K562 (cell line): Measurements from ENCODE around the gene SLC35G6. TPM values are rescaled to one million over a fixed set of nuclear protein-coding genes. Genes with fewer than 3 reads are reported as not detected.

ENCODE experiments used
- ATAC-seq: fragments of 200-7000 bp; cut with Tn5 transposase; 3 replicates; pipeline ENCODE4 v1.9.1; 2020; ENCODE audit warnings: moderate library complexity
- BruUV-seq: library from RNA; stranded (reverse); fragments of 400-500 nt; replicated peaks from 2 replicates; lab custom pipeline; 2021; lab: Mats Ljungman, UMichigan
- CTCF ChIA-PET: fragments of 300-600 bp; formaldehyde crosslinking; extraction: SDS; loops from one replicate; lab custom pipeline; 2021; ENCODE audit warnings: low intra/inter-chr PET ratio; lab: Yijun Ruan, JAX
- POLR2A ChIA-PET: fragments of 300-600, 350-650 bp; sonication (Branson Sonifier 250); formaldehyde crosslinking; extraction: SDS; loops from one replicate; lab custom pipeline; 2021; ENCODE audit warnings: antibody characterized with exemption, inconsistent platforms; lab: Yijun Ruan, JAX
- DNase-seq, 4 experiments: peaks; one replicate each; pipeline versions ENCODE4 v3.0.0 to v3.0.0-alpha.2; 2011 to 2018; ENCODE audit warnings: low spot score in 3 of 4, mixed read lengths in 3 of 4; ENCODE audit errors: extremely low read depth in 1 of 4
- FAIRE-seq: peaks from 2 replicates; lab custom pipeline; 2011; peaks lifted over from hg19 to GRCh38; lab: Jason Lieb, UNC
- H2AFZ ChIP-seq: 2 replicates; pipeline ENCODE4 v1.6.0; 2011; ENCODE audit warnings: low read depth, low read length, control low read depth, inconsistent platforms
- H3K27ac ChIP-seq: fragments of 200-600 bp; 3 replicates; pipeline ENCODE4 v1.8.0; 2011; ENCODE audit warnings: low read depth, mild to moderate bottlenecking, control low read depth, inconsistent platforms, low read length, moderate library complexity, mixed read lengths; ENCODE audit errors: extremely low read depth
- H3K27me3 ChIP-seq, 2 experiments: fragments of 300-600 bp in 1 of 2; 2 replicates in 1 of 2; 3 replicates in 1 of 2; pipeline versions ENCODE4 v1.6.0 to v1.8.0; 2011; ENCODE audit warnings: inconsistent platforms in 2 of 2, low read length in 2 of 2, mild to moderate bottlenecking in 1 of 2, mixed read lengths in 1 of 2, moderate library complexity in 1 of 2; ENCODE audit not compliant: control insufficient read depth in 2 of 2, insufficient read depth in 2 of 2
- H3K36me3 ChIP-seq: fragments of 300-600 bp; 3 replicates; pipeline ENCODE4 v1.8.0; 2011; ENCODE audit warnings: mild to moderate bottlenecking, low read length, inconsistent platforms; ENCODE audit not compliant: control insufficient read depth, insufficient read depth
- H3K4me1 ChIP-seq, 2 experiments: fragments of 200-600 bp in 1 of 2; replicated peaks in 1 of 2; 2 replicates in 1 of 2; 3 replicates in 1 of 2; pipeline versions ENCODE4 v1.5.1 to v1.8.0; 2011; ENCODE audit warnings: inconsistent platforms in 2 of 2, low read length in 2 of 2, mild to moderate bottlenecking in 1 of 2, mixed read lengths in 1 of 2, moderate library complexity in 1 of 2; ENCODE audit not compliant: control insufficient read depth in 2 of 2, insufficient read depth in 2 of 2
- H3K4me2 ChIP-seq: 2 replicates; pipeline ENCODE4 v1.6.1; 2011; ENCODE audit warnings: low read length, control low read depth, inconsistent platforms, mixed read lengths; ENCODE audit not compliant: insufficient read depth
- H3K4me3 ChIP-seq: fragments of 200-600 bp; sonication (generic), shearing (Covaris generic); 2 replicates; pipeline ENCODE4 v1.5.1; 2016; ENCODE audit warnings: control low read depth, inconsistent platforms
- H3K79me2 ChIP-seq: fragments of 200-600 bp; 3 replicates; pipeline ENCODE4 v1.8.0; 2011; ENCODE audit warnings: low read length, inconsistent platforms; ENCODE audit not compliant: control insufficient read depth, insufficient read depth
- H3K9ac ChIP-seq, 2 experiments: 2 replicates each; pipeline versions ENCODE4 v1.6.0 to v1.6.1; 2011; ENCODE audit warnings: low read depth in 2 of 2, low read length in 2 of 2, control low read depth in 1 of 2, inconsistent platforms in 1 of 2, mild to moderate bottlenecking in 1 of 2, mixed read lengths in 1 of 2; ENCODE audit not compliant: insufficient read depth in 1 of 2
- H3K9me1 ChIP-seq: one replicate; pipeline ENCODE4 v1.6.0; 2011; ENCODE audit warnings: inconsistent platforms, mild to moderate bottlenecking, low read length, moderate library complexity; ENCODE audit not compliant: control insufficient read depth, insufficient read depth
- H3K9me3 ChIP-seq: replicated peaks from 2 replicates; pipeline ENCODE4 v1.5.1; 2011; ENCODE audit warnings: low read depth, low read length, inconsistent platforms; ENCODE audit not compliant: control insufficient read depth, insufficient read depth
- H4K20me1 ChIP-seq: replicated peaks from 2 replicates; pipeline ENCODE4 v1.6.1; 2011; ENCODE audit warnings: low read length, inconsistent platforms, mixed read lengths; ENCODE audit not compliant: control insufficient read depth, insufficient read depth
- ETS2 ChIP-seq: IDR thresholded peaks from 2 replicates; pipeline ENCODE4 v1.6.1; 2016; ENCODE audit warnings: borderline replicate concordance, missing genetic modification characterization, mild to moderate bottlenecking, moderate library complexity, missing compliant biosample characterization; ENCODE audit not compliant: poor library complexity, severe bottlenecking
- FOS ChIP-seq: IDR thresholded peaks from 3 replicates; pipeline ENCODE4 v1.6.1; 2011; ENCODE audit not compliant: insufficient read length; ENCODE audit errors: extremely low read depth
- FOXJ2 ChIP-seq: fragments of 200-800 bp; sonication (Bioruptor generic); IDR thresholded peaks from 2 replicates; pipeline ENCODE4 v1.6.1; 2016; ENCODE audit warnings: missing genetic modification characterization, missing compliant biosample characterization
- HNRNPH1 ChIP-seq: fragments of 200-400 bp; formaldehyde crosslinking; optimal IDR thresholded peaks from 2 replicates; pipeline ENCODE3; 2017; ENCODE audit warnings: low read depth, mild to moderate bottlenecking, low read length, moderate library complexity
- HOXB6 ChIP-seq: fragments of 250-450 bp; sonication (Bioruptor Pico); IDR thresholded peaks from 2 replicates; pipeline ENCODE4 v1.5.1; 2022; ENCODE audit warnings: mild to moderate bottlenecking, borderline replicate concordance
- L3MBTL2 ChIP-seq: fragments of 450-650 bp; IDR thresholded peaks from 2 replicates; pipeline ENCODE4 v1.6.1; 2016; ENCODE audit warnings: mild to moderate bottlenecking, moderate library complexity
- POLR2G ChIP-seq: fragments of 200-400 bp; formaldehyde crosslinking; IDR thresholded peaks from 2 replicates; pipeline ENCODE4 v1.6.1; 2017; ENCODE audit warnings: low read depth, mild to moderate bottlenecking, antibody characterized with exemption, low read length, moderate library complexity
- PPARD ChIP-seq: fragments of 250-450 bp; sonication (Bioruptor Pico); IDR thresholded peaks from 2 replicates; pipeline ENCODE4 v1.8.0; 2022; ENCODE audit warnings: inconsistent platforms, mild to moderate bottlenecking, moderate library complexity
- SREBF2 ChIP-seq: sonication (generic); formaldehyde crosslinking; IDR thresholded peaks from 2 replicates; pipeline ENCODE4 v1.4.0; 2020; ENCODE audit warnings: mild to moderate bottlenecking, missing genetic modification reagents
- SRF ChIP-seq, 2 experiments: fragments of 250-450, 450-650 bp in 1 of 2; sonication (Bioruptor Pico) in 1 of 2; sonication (generic) in 1 of 2; formaldehyde crosslinking; IDR thresholded peaks; 2 replicates each; pipeline versions ENCODE4 v1.5.0 to v1.5.1; 2020 to 2022; ENCODE audit warnings: mild to moderate bottlenecking in 1 of 2, missing genetic modification reagents in 1 of 2
- TCF7 ChIP-seq: sonication (generic); IDR thresholded peaks from 2 replicates; pipeline ENCODE4 v1.6.1; 2016; ENCODE audit warnings: antibody characterized with exemption, borderline replicate concordance
- TSC22D4 ChIP-seq: fragments of 450-650 bp; IDR thresholded peaks from 2 replicates; pipeline ENCODE4 v1.6.1; 2016; ENCODE audit warnings: missing genetic modification characterization, missing biosample characterization, control low read depth
- ZNF197 ChIP-seq: fragments of 200-800 bp; sonication (Bioruptor generic); IDR thresholded peaks from 2 replicates; pipeline ENCODE4 v1.6.1; 2016; ENCODE audit warnings: low read depth, missing genetic modification characterization, missing compliant biosample characterization
- ZNF354B ChIP-seq: fragments of 250-450 bp; sonication (Bioruptor Pico); IDR thresholded peaks from 2 replicates; pipeline ENCODE4 v1.4.0; 2020
- ZNF695 ChIP-seq: fragments of 450-650 bp; formaldehyde crosslinking; IDR thresholded peaks from 2 replicates; pipeline ENCODE4 v1.4.0; 2020; ENCODE audit warnings: mild to moderate bottlenecking, moderate library complexity
- ZNF764 ChIP-seq: fragments of 250-450 bp; sonication (Bioruptor Pico); IDR thresholded peaks from 2 replicates; pipeline ENCODE4 v1.4.0; 2020; ENCODE audit warnings: low read depth, mild to moderate bottlenecking, moderate library complexity
- WGBS: fragments of 100-300 bp; shearing (Covaris generic); methylation state at CpG from one replicate; pipeline ENCODE4 v1.1.6; 2016; ENCODE audit warnings: low coverage, mixed read lengths; ENCODE audit not compliant: insufficient coverage; ENCODE audit errors: missing lambda C conversion rate; 5-methylcytosine and 5-hydroxymethylcytosine counted together
- in situ Hi-C: fragments of 300-500 bp; cut with MboI; formaldehyde crosslinking; loops from 4 replicates; pipeline ENCODE4 v1.15.0; 2018; ENCODE audit warnings: inconsistent platforms, mixed read lengths
- intact Hi-C: fragments of 100-400 bp; cut with micrococcal nuclease; formaldehyde crosslinking; loops from 2 replicates; pipeline ENCODE4 v1.14.2; 2022
- polyA plus RNA-seq, 8 experiments: library from polyadenylated mRNA; depleted of rRNA in 4 of 8; stranded (reverse) in 5 of 8; unstranded in 3 of 8; fragments of >200 nt; fragmentation: Nextera tagmentation in 2 of 8; fragmentation: Illumina TruSeq in 1 of 8; extraction: Ambion mirVana in 2 of 8; extraction: Trizol in 1 of 8; gene quantifications; 2 replicates each; pipeline versions ENCODE4 v1.2.1 to v1.2.3, GENCODE V29; 2011 to 2014; ENCODE audit warnings: inconsistent platforms in 1 of 8, missing spikeins in 1 of 8
- total RNA-seq, 7 experiments: library from RNA; depleted of rRNA in 6 of 7; stranded (reverse); fragments of >200 nt in 6 of 7; fragmentation: Illumina TruSeq in 2 of 7; extraction: Trizol in 2 of 7; gene quantifications; 2 replicates each; pipeline versions ENCODE4 v1.2.1 to v1.2.3, GENCODE V29; 2011 to 2021; ENCODE audit warnings: low replicate concordance in 1 of 7
- TF ChIP-seq, protein P1 (sequence below): IDR thresholded peaks from 2 replicates; pipeline ENCODE4 v1.6.1; 2014; ENCODE audit warnings: antibody characterized with exemption
- TF ChIP-seq, protein P2 (sequence below): fragments of 450-650 bp; IDR thresholded peaks from 2 replicates; pipeline ENCODE4 v1.6.1; 2018; ENCODE audit warnings: mild to moderate bottlenecking, low read depth; ENCODE audit not compliant: partially characterized antibody

SLC35G6 gene
- total and polyA plus RNA-seq, 9 of the 15 experiments (the other 6 are each of a cell fraction or from before 2014, with no cell fraction given): not detected

DNA sequence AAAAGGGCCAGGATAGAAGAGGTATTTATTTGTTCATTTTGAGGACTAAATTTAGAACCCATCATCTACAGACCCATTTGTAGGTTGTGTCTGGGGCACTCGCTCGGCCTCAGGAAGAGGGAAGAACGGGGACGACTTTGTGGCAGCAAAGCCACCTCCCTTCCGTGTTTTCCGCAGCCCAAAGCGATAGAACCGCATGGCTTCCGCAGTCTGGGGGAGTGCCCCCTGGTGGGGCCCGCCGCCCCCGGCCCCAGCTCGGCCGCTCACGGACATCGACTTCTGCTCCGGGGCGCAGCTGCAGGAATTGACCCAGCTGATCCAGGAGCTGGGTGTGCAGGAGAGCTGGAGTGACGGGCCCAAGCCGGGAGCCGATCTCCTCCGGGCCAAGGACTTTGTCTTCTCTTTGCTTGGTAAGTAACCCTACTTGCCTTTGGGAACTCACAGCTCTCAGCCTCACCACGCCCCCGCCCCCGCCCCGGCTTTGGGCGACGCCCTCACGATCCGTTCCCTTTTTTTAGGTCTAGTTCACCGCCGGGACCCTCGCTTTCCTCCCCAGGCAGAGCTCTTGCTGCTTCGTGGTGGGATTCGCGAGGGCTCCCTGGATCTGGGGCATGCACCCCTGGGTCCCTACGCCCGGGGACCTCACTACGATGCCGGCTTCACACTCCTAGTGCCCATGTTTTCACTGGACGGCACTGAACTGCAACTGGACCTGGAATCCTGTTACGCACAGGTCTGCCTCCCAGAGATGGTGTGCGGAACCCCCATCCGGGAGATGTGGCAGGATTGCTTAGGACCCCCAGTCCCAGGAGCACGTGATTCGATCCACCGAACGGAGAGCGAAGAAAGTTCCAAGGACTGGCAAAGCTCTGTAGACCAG, 45.3 kb upstream of the SLC35G6 start:
- Histone ChIP-seq H3K27me3 (no peaks in the 10 kb centered on the region), H4K20me1 (no peaks in the 10 kb centered on the region), H3K27ac (peak overlapping the region; percentile 75), H3K9ac (peak overlapping the region; percentile 64 to 90), H3K4me1 (peaks cover 15 to 59% of the 10 kb centered on the region in 2 experiments; a peak in 4 of 5 replicates), H3K9me1 (no peaks in the 10 kb centered on the region), H3K4me3 (peak overlapping the region; percentile 64), H2AFZ (peak overlapping the region; percentile 92), H3K4me2 (peak overlapping the region; percentile 90), H3K79me2 (peaks cover 7% of the 10 kb centered on the region; the same call in 2 of the 3 replicates), H3K9me3 (no peaks in the 10 kb centered on the region), H3K36me3 (no peaks in the 10 kb centered on the region)
- 22% methylated on average over 19 of the region's 49 CpGs for WGBS
- peak; percentile 32 for FAIRE-seq
- in situ Hi-C loops: no loop called here
- DNase-seq: peak; percentile 47 to 69 (median 54)
- TSS peak; percentile 82 for BruUV-seq
- ChIA-PET POLR2A (interaction anchor here (0.5 to 4.2 kb wide), 10 partner anchors 8 to 556 kb away, joined by 3 to 21 read pairs (median 4); partner anchors contain the start of genes POLR2A, SPEM2 and TP53), CTCF (no interaction called here)
- intact Hi-C loops: loop anchor here (5.0 kb wide), 2 partner anchors 34 to 46 kb away; partner anchors contain the start of genes POLR2A, SLC35G6 and TMEM256
- peak; percentile 72 for ATAC-seq
- TF ChIP-seq ZNF354B (CRISPR knock-in tag) (no peak), ETS2 (no peak), PPARD (CRISPR knock-in tag) (no peak), TCF7 (no peak), FOS (no peak), ZNF764 (CRISPR knock-in tag) (no peak), POLR2G (peak; percentile 77), L3MBTL2 (0 out of 2 replicates have a peak, but pooled peaks have one; percentile 48), HNRNPH1 (no peak), TSC22D4 (no peak), HOXB6 (CRISPR knock-in tag) (no peak), FOXJ2 (tag) (no peak), SRF (CRISPR knock-in tag; IDR thresholded peaks at IDR 0.05) (no peak), ZNF197 (CRISPR knock-in tag) (no peak), SREBF2 (CRISPR knock-in tag) (no peak), ZNF695 (no peak)
- TF ChIP-seq, protein P1, sequence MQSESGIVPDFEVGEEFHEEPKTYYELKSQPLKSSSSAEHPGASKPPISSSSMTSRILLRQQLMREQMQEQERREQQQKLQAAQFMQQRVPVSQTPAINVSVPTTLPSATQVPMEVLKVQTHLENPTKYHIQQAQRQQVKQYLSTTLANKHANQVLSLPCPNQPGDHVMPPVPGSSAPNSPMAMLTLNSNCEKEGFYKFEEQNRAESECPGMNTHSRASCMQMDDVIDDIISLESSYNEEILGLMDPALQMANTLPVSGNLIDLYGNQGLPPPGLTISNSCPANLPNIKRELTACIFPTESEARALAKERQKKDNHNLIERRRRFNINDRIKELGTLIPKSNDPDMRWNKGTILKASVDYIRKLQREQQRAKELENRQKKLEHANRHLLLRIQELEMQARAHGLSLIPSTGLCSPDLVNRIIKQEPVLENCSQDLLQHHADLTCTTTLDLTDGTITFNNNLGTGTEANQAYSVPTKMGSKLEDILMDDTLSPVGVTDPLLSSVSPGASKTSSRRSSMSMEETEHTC: no peak
- TF ChIP-seq, protein P2, sequence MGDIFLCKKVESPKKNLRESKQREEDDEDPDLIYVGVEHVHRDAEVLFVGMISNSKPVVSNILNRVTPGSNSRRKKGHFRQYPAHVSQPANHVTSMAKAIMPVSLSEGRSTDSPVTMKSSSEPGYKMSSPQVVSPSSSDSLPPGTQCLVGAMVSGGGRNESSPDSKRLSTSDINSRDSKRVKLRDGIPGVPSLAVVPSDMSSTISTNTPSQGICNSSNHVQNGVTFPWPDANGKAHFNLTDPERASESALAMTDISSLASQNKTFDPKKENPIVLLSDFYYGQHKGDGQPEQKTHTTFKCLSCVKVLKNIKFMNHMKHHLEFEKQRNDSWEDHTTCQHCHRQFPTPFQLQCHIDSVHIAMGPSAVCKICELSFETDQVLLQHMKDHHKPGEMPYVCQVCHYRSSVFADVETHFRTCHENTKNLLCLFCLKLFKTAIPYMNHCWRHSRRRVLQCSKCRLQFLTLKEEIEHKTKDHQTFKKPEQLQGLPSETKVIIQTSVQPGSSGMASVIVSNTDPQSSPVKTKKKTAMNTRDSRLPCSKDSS: no peak
